IPS-18c (cell line): Measurements from ENCODE around the gene FOXC2.

ENCODE experiments used
- H3K4me3 ChIP-seq: 2 replicates; pipeline ENCODE4 v1.7.0; 2013; ENCODE audit warnings: low read depth, mild to moderate bottlenecking, low read length, moderate library complexity; ENCODE audit not compliant: insufficient read depth
- H3K9me3 ChIP-seq: one replicate; pipeline ENCODE4 v1.6.1; 2013; ENCODE audit warnings: mild to moderate bottlenecking, low read length, moderate library complexity; ENCODE audit not compliant: control insufficient read depth, insufficient read depth

FOXC2 gene

DNA sequence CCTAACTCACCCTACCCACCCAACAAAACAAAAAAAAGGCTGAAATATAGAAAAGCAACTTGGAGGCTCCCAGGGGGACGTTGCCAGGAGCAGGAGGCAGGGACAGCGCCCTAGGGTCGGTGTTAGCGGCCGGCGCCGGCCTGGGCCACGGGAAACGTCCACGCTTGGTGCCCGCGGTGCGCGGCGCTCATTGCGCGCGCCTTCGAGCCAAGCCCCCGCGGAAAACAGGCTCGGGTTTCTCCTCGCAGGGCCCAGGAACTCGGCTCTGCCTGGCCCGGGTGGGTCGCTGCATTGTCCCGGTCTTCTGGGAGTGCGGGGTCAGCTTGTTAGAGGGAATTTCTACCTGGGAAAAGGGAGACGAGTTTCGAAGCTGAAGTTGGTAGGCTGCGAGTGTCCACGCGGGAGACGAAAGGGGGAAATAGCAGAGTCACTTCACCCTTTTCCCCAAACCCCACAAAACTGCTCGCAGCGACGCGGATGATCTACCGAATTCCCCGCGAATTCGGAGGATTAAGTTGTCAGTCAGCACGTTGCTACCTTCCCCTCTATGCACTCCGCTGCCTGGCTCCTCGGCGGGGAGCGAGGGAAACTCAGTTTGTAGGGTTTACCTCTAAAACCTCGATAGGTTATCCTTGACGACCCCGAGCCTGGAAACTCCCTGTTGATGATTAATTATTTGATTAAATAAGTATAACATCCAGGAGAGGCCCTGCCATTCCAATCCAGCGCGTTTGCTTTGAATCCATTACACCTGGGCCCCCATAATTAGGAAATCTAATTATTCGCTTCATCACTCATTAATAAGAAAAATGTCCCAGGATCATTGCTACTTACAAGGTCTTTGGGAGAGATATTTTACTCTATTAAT lies 751 bp upstream of the FOXC2 start:
- H3K4me3 ChIP-seq, result no peak overlapping the region; the same call in 1 of the 2 replicates
- H3K9me3 ChIP-seq, result no peaks in the 10 kb centered on the region

GRCh38 chr16:86566966-86567700 lies 504 bp downstream of the FOXC2 start:
- Histone ChIP-seq H3K4me3 (peak overlapping the region; percentile 39; the same call in 1 of the 2 replicates), H3K9me3 (no peaks in the 10 kb centered on the region)

DNA sequence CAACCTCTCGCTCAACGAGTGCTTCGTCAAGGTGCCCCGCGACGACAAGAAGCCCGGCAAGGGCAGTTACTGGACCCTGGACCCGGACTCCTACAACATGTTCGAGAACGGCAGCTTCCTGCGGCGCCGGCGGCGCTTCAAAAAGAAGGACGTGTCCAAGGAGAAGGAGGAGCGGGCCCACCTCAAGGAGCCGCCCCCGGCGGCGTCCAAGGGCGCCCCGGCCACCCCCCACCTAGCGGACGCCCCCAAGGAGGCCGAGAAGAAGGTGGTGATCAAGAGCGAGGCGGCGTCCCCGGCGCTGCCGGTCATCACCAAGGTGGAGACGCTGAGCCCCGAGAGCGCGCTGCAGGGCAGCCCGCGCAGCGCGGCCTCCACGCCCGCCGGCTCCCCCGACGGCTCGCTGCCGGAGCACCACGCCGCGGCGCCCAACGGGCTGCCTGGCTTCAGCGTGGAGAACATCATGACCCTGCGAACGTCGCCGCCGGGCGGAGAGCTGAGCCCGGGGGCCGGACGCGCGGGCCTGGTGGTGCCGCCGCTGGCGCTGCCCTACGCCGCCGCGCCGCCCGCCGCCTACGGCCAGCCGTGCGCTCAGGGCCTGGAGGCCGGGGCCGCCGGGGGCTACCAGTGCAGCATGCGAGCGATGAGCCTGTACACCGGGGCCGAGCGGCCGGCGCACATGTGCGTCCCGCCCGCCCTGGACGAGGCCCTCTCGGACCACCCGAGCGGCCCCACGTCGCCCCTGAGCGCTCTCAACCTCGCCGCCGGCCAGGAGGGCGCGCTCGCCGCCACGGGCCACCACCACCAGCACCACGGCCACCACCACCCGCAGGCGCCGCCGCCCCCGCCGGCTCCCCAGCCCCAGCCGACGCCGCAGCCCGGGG lies 1.3 kb downstream of the FOXC2 start:
- Histone ChIP-seq H3K9me3 (no peaks in the 10 kb centered on the region), H3K4me3 (peak overlapping the region; percentile 39; the same call in 1 of the 2 replicates)

- H3K4me3 ChIP-seq, result 0 out of 2 replicates have a peak overlapping the region, but pooled peaks have one; percentile 3
- H3K9me3 ChIP-seq, result no peaks in the 10 kb centered on the region
Observed at GRCh38 chr16:86568677-86569623, 2.3 kb downstream of the FOXC2 start.

- Histone ChIP-seq H3K9me3 (no peaks in the 10 kb centered on the region), H3K4me3 (no peak overlapping the region)
Observed at GRCh38 chr16:86569701-86570447, 3.2 kb downstream of the FOXC2 start.

DNA sequence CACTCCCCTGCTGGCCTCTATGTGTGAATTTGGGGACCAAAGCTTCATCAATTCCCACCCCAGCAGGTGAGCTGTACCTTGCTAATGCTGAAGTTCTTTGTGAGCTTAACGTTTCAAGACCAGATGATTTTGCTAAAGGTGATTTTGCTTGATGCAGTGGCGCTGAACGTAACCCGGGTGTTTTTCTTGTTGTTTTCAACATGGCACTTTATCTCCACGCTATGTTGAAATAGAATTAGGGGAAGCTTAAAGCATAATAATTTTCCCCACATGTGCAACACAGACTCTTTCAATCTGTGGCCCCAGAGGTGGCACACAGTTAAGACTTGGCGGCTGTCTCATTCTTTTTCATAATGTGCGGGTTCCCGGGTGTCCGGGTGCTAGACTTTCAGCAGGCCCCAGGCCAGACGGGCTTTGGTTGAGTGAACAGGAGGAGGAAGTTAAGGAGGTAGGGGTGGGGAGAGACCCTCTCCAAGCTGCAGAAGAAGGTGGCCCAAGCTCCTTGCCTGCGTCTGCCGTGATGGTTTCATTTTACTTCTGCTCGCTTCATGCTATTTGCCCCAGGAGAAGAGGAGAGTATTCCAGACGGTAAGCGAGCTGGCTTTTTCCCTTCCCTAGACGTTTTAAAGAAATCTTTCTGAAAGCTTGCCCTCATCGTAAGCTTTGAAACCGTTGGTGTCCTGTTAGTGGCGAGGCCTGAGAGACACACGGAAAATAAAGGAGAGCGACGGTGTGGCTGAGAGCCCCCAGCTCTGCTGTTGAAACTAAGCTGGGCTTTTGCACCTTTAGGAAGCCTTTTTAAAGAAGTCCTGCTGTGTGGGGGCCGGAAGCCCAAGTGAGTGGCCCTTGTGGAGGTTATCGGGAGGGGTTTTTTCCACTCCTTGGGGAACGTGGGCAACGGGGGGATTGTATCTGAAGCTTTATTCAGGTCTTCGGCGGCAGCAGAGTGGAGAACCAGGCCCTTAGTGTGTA lies 4.2 kb downstream of the FOXC2 start:
- Histone ChIP-seq H3K9me3 (no peaks in the 10 kb centered on the region), H3K4me3 (no peak overlapping the region)

DNA sequence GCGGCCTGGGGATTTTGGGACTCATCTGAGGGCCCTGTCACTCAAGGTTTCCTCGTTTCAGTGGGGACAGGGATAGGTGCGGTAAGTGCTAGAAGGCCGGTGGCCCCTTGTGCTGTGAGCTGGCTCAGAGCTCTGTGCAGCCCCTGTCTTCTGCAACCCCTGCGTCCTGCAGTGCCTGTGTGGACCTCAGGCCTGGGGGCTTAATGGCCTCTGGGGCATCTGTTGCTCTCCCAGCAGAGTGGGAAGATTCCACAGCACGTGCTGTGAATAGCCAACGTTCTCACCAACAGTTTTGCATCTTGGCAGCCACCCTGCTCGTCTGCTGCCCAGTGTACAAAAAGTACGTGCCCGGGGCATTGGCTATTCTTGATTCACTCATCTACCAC lies 4.9 kb downstream of the FOXC2 start:
- H3K4me3 ChIP-seq, result no peak overlapping the region
- H3K9me3 ChIP-seq, result no peaks in the 10 kb centered on the region

- no peak overlapping the region for H3K4me3 ChIP-seq
- no peaks in the 10 kb centered on the region for H3K9me3 ChIP-seq
Observed at GRCh38 chr16:86572041-86572521, 5.5 kb downstream of the FOXC2 start.

GRCh38 chr16:86572606-86573005 lies 6.0 kb downstream of the FOXC2 start:
- H3K4me3 ChIP-seq, result no peak overlapping the region; the same call in 1 of the 2 replicates
- no peaks in the 10 kb centered on the region for H3K9me3 ChIP-seq

GRCh38 chr16:86573215-86573614 lies 6.6 kb downstream of the FOXC2 start:
- H3K4me3 ChIP-seq, result no peak overlapping the region

GRCh38 chr16:86573646-86574508 lies 7.2 kb downstream of the FOXC2 start:
- no peaks in the 10 kb centered on the region for H3K9me3 ChIP-seq
- no peak overlapping the region for H3K4me3 ChIP-seq

More at GRCh38 chr16:86573215-86573614, 6.6 kb downstream of the FOXC2 start:
- no peaks in the 10 kb centered on the region for H3K9me3 ChIP-seq

DNA sequence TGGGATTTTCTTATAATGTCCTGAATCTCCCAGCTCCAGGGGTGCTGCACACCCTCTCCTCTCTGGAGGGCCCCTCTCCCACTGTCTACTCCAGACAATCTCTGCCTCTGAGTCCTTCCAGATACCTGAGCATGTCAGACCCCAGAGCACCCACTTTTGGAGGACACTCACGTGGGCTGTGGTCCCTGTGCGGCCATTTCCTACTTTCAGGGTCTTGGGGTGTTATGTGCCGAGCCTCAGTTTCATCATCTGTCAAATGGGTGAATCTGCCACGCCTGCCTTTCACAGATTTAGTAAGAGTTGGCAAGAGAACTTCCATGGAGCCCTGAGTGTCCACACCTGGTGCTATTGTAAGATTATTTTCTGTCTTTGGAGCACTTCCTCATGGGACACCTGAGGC lies 8.0 kb downstream of the FOXC2 start:
- H3K9me3 ChIP-seq, result no peaks in the 10 kb centered on the region
- no peak overlapping the region for H3K4me3 ChIP-seq

- Histone ChIP-seq H3K4me3 (peak overlapping the region; percentile 43; the same call in 1 of the 2 replicates), H3K9me3 (no peaks in the 10 kb centered on the region)
Observed at GRCh38 chr16:86575095-86575685, 8.6 kb downstream of the FOXC2 start.
